Transverse colon (tissue), 4 donors: ENCODE measurements around the gene NMU.

Experiments used
- CTCF ChIP-seq, 5 experiments: fragments of 200-600 bp in 3 of 5; fragments of 450-650 bp in 2 of 5; sonication (generic) in 3 of 5; IDR thresholded peaks; 1 replicate in 2 of 5; 2 replicates in 3 of 5; pipeline ENCODE4 v1.5.1; 2016 to 2017; ENCODE audit warnings: antibody characterized with exemption in 5 of 5, inconsistent platforms in 3 of 5, mild to moderate bottlenecking in 2 of 5, moderate library complexity in 1 of 5
- POLR2AphosphoS5 ChIP-seq, 3 donors: sonication (generic); formaldehyde crosslinking; IDR thresholded peaks; one replicate each; pipeline ENCODE4 v1.6.1; 2016; ENCODE audit warnings: antibody characterized with exemption in 3 of 3

- TF ChIP-seq CTCF (IDR thresholded peaks at IDR 0.05) = no peak
- no peak for TF ChIP-seq POLR2AphosphoS5 (IDR thresholded peaks at IDR 0.05)
These were observed 14.4 kb upstream of the NMU start for GRCh38 chr4:55650483-55650882.
